ENCODE measurements around the gene GLRB.

DNA sequence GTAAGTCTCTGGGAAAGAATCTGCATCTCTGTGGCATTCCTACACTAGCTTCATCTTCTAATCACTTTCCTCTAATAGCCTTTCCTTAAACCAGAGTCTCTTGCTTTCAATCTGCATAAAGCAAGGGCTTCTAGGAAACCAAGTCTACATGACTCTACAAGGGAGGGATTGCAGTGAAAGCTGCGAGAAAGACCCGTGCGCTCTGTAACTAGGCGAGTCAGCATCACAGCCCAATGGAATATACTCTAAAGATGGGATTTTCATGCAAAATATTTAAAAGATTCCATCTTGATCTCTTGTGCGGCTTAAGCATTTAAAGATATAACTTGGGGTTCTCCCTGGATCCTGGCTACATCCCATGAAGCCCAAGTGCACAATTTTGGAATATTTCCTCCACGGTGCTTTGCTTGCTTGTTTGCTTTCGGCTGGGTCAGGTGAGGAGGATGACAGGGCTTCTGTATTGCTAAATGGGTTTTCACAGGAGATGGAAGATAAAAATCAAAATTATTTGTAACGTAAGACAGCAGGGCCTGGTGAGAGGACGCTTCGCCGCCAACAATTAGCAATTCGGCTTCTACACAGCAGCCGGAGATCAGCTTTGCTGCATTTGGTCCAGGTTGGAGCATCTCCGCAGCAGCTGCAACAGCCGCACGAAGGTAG is 143.9 kb downstream of the GLRB start:
- TF ChIP-seq, protein P1, sequence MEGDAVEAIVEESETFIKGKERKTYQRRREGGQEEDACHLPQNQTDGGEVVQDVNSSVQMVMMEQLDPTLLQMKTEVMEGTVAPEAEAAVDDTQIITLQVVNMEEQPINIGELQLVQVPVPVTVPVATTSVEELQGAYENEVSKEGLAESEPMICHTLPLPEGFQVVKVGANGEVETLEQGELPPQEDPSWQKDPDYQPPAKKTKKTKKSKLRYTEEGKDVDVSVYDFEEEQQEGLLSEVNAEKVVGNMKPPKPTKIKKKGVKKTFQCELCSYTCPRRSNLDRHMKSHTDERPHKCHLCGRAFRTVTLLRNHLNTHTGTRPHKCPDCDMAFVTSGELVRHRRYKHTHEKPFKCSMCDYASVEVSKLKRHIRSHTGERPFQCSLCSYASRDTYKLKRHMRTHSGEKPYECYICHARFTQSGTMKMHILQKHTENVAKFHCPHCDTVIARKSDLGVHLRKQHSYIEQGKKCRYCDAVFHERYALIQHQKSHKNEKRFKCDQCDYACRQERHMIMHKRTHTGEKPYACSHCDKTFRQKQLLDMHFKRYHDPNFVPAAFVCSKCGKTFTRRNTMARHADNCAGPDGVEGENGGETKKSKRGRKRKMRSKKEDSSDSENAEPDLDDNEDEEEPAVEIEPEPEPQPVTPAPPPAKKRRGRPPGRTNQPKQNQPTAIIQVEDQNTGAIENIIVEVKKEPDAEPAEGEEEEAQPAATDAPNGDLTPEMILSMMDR (IDR thresholded peaks at IDR 0.05; ENCODE audit: low read depth, low read length) = no peak
- no peak for TF ChIP-seq EZH2phosphoT487 (IDR thresholded peaks at IDR 0.05; ENCODE audit: low read depth)
